Right atrium auricular region (tissue), 2 donors: Measurements from ENCODE around the gene FAM174A. TPM values are rescaled to one million over a fixed set of nuclear protein-coding genes. Genes with fewer than 3 reads are reported as not detected.
"Not testable (repeated sequence)": the region's sequence is repeated elsewhere in the genome, so short reads cannot be mapped to it uniquely, and the experiment has no call there.

Experiments used
- DNase-seq: peaks from one replicate; pipeline ENCODE4 v3.0.0-alpha.2; 2019; ENCODE audit warnings: low spot score
- H3K27ac ChIP-seq, 2 donors: fragments of 200-600 bp; sonication (generic); 1 replicate in 1 of 2; 2 replicates in 1 of 2; pipeline ENCODE4 v1.5.1; 2016 to 2019
- H3K27me3 ChIP-seq, 2 donors: fragments of 200-600 bp; sonication (generic); one replicate each; pipeline versions ENCODE4 v1.5.1 to v1.6.0; 2017 to 2019
- H3K36me3 ChIP-seq: fragments of 200-600 bp; sonication (generic); one replicate; pipeline ENCODE4 v1.5.1; 2016
- H3K4me1 ChIP-seq, 2 donors: fragments of 200-600 bp; sonication (generic); one replicate each; pipeline versions ENCODE4 v1.5.1 to v1.6.0; 2017 to 2019
- H3K4me3 ChIP-seq, 2 donors: fragments of 200-600 bp; sonication (generic); 1 replicate in 1 of 2; 2 replicates in 1 of 2; pipeline ENCODE4 v1.5.1; 2017 to 2019; ENCODE audit warnings: mild to moderate bottlenecking in 1 of 2, moderate library complexity in 1 of 2
- H3K9me3 ChIP-seq, 2 donors: fragments of 200-600 bp; sonication (generic); one replicate each; pipeline ENCODE4 v1.5.1; 2019
- total RNA-seq, 2 donors: library from RNA; depleted of rRNA; stranded (reverse); fragments of >200 nt; gene quantifications; one replicate each; pipeline ENCODE4 v1.1.0, GENCODE V29; 2016
- TF ChIP-seq, protein P1 (sequence below), 2 donors: fragments of 200-600 bp; sonication (generic); IDR thresholded peaks; one replicate each; pipeline ENCODE4 v1.5.1; 2019; ENCODE audit warnings: antibody characterized with exemption in 2 of 2

Gene FAM174A
- total RNA-seq, 2 donors from 2014 or later = 23.1 to 28.6 TPM

DNA sequence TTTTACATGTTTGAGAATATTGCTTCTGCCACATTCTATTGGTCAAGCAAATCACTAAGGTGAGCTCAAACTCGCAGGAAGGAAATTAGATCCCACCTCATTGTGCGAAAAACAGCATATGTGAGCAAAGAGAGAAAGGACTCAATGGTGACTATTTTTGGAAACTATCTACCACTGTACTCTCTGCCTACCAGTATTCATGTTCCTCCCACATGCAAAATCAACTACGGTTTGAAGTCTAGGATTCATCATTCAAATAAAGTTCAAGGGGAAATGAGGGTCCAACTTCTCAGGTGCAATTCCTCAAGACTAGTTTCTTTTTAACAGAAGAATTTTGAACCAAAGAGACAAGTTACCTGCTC is 60.6 kb downstream of the FAM174A start:
- Histone ChIP-seq H3K27me3 (no peaks in the 10 kb centered on the region), H3K27ac (no peak overlapping the region), H3K4me3 (no peak overlapping the region), H3K4me1 (no peaks in the 10 kb centered on the region), H3K36me3 (no peaks in the 10 kb centered on the region), H3K9me3 (no peaks in the 10 kb centered on the region)
- TF ChIP-seq, protein P1, sequence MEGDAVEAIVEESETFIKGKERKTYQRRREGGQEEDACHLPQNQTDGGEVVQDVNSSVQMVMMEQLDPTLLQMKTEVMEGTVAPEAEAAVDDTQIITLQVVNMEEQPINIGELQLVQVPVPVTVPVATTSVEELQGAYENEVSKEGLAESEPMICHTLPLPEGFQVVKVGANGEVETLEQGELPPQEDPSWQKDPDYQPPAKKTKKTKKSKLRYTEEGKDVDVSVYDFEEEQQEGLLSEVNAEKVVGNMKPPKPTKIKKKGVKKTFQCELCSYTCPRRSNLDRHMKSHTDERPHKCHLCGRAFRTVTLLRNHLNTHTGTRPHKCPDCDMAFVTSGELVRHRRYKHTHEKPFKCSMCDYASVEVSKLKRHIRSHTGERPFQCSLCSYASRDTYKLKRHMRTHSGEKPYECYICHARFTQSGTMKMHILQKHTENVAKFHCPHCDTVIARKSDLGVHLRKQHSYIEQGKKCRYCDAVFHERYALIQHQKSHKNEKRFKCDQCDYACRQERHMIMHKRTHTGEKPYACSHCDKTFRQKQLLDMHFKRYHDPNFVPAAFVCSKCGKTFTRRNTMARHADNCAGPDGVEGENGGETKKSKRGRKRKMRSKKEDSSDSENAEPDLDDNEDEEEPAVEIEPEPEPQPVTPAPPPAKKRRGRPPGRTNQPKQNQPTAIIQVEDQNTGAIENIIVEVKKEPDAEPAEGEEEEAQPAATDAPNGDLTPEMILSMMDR (IDR thresholded peaks at IDR 0.05) = no peak
- no peak for DNase-seq

DNA sequence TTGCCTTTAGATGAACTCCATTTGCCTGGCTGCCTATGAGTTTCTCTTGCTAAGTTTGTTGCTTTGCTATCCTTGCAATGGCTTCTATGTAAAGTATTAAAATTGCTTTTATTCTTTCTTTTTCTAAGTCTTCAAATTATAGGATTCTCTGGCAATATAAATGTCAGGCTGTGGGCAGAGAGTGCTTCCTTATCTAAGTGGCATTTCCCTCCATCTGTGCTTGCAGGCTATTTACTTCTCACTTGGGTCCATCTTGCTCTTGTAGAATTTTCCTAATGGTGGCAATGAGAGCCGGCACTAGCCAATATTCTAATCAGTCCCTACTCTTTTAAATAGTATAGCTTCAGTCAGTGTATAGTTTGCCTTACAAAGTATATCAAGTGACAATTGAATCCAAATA is 63.3 kb downstream of the FAM174A start:
- H3K27ac ChIP-seq = no peak overlapping the region
- no peaks in the 10 kb centered on the region for H3K27me3 ChIP-seq
- no peak overlapping the region for H3K4me3 ChIP-seq
- no peak for DNase-seq
- TF ChIP-seq, protein P1 (IDR thresholded peaks at IDR 0.05) = no peak
- no peaks in the 10 kb centered on the region for H3K4me1 ChIP-seq
- H3K36me3 ChIP-seq = no peaks in the 10 kb centered on the region
- no peaks in the 10 kb centered on the region for H3K9me3 ChIP-seq

DNA sequence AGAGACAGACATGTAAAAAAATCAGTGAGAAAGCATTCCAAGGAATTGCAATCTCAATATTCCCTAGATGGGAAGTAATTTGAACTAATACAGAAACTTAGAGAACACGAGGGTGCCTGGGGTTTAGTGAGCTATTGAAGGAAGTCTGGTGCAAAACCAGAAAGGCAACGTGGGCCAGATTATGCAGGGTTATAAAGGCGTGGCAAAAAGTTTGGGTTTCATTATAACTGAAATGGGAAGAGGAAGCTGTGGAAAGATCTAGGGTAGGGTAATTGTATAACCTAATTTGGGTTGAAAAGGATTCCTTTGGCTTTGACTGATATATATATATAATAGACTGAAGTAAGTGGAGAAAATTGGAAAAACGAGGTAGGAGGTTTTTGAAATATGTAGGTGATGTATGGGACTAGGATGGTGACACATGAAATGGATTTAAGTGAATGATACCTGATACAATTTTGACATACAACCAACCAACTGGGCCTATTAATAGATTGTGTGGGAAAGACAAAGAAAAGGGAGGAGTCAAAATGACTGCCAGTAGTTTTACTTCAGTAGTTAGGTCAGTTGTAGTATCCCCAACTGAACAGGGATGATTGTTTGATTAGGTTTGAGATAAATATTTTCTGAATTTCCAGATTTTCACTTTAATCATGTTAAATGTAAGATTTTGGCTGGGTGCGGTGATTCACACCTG is 65.3 kb downstream of the FAM174A start:
- TF ChIP-seq, protein P1 (IDR thresholded peaks at IDR 0.05) = no peak
- no peak for DNase-seq
- no peaks in the 10 kb centered on the region for H3K9me3 ChIP-seq
- H3K27ac ChIP-seq = no peak overlapping the region
- H3K4me1 ChIP-seq = no peaks in the 10 kb centered on the region
- no peaks in the 10 kb centered on the region for H3K36me3 ChIP-seq
- H3K4me3 ChIP-seq = no peak overlapping the region
- H3K27me3 ChIP-seq = no peaks in the 10 kb centered on the region

DNA sequence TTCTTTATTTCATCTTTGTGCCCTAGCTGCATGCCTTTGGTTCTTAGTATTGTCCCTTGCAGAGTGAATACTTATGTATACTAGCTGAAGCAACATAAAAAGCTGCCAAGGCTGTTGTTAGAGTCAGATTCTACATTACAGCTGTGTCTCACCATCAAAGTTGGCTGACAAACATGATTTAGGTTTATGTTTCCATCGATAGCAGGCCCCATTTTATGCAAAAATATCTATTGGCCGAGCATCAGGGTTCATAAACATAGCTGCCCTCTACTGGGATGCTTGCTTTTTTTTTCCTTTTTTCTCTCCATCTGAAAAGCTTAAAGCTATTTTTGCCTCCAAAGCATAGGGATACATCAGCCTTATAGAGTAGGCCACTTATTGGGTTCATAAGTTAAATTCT is 68.0 kb downstream of the FAM174A start:
- Histone ChIP-seq H3K36me3 (no peaks in the 10 kb centered on the region), H3K4me1 (no peaks in the 10 kb centered on the region), H3K9me3 (no peaks in the 10 kb centered on the region), H3K4me3 (no peak overlapping the region), H3K27ac (no peak overlapping the region), H3K27me3 (no peaks in the 10 kb centered on the region)
- TF ChIP-seq, protein P1 (IDR thresholded peaks at IDR 0.05) = no peak
- DNase-seq = no peak

DNA sequence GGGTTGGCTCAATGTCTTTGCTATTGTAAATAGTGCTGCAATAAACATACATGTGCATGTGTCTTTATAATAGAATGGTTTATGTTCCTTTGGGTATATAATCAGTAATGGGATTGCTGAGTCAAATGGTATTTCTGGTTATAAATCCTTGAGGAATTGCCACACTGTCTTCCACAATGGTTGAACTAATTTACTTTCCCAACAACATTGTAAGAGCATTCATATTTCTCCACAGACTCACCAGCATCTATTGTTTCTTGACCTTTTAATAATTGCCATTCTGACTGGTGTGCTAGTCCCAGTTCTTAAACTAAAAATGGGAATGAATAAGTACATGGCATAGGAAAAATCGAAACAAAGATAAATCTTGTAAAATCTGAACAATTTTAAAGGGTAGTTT is 68.8 kb downstream of the FAM174A start:
- DNase-seq, H3K9me3 ChIP-seq, H3K27me3 ChIP-seq, H3K36me3 ChIP-seq, H3K4me3 ChIP-seq, H3K4me1 ChIP-seq, H3K27ac ChIP-seq: not testable (repeated sequence)

DNA sequence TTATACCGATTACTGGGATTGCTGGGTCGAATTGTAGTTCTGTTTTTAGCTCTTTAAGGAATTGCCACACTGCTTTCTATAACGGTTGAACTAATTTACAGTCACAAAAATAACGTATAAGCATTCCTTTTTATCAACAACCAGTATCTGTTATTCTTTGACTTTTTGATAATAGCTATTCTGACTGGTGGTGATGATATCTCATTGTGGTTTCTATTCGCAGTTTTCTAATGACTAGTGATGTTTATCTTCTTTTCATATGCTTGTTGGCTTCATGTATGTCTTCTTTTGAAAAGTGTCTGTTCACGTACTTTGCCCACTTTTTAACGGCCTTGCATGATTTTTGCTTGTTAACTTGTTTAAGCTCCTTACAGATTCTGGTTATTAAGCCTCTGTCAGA is 74.4 kb downstream of the FAM174A start:
- no peaks in the 10 kb centered on the region for H3K27me3 ChIP-seq
- no peaks in the 10 kb centered on the region for H3K4me1 ChIP-seq
- H3K9me3 ChIP-seq = no peaks in the 10 kb centered on the region
- TF ChIP-seq, protein P1 (IDR thresholded peaks at IDR 0.05) = no peak
- H3K27ac ChIP-seq = no peak overlapping the region
- no peak overlapping the region for H3K4me3 ChIP-seq
- no peaks in the 10 kb centered on the region for H3K36me3 ChIP-seq
- no peak for DNase-seq
